HG03558 (cell line): ENCODE data around the gene PLEKHM2.

ENCODE experiments used
- ATAC-seq: cut with Tn5 transposase; IDR thresholded peaks from one replicate; pipeline ENCODE4 v1.9.1; 2021; ENCODE audit warnings: moderate number of reproducible peaks; ENCODE audit not compliant: unreplicated experiment; ENCODE audit errors: extremely low read depth

The PLEKHM2 gene

DNA sequence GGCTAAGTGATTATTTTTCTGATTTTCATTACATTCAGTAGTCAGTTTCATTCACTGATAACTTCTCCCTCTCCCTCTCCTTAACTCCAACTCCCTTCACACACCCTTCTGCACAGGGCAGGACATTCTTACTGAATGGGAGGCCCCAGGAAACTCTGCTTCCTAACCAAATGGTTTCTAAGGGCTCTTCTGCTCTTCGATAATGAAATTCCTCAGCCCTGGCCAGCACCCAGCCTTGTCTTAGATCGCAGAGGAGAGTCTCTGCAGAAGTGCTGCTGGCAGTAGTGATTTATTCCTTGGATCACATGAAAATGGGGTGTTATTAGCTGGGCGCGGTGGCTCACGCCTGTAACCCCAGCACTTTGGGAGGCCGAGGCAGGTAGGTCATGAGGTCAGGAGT lies 16.4 kb downstream of the PLEKHM2 start:
- no peak for ATAC-seq

DNA sequence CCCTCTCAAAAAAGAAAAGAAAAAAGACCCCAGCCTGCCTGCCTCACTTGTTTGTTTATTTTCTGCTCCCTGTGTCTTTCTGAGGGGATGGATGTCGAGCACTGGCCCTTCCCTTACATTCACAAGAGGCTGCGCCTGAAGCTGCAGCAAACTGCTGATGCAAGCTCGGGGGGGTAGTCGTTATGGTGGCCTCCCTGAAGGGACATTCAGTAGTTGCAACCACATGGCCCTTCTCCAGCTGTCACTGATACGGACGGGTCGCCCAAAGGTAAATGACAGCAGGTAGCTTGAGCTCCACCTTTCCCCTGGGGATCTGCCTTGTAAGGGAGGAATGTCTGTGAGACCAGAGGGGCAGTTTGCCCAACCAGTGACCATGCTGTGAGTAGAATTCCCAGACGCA lies 17.7 kb downstream of the PLEKHM2 start:
- ATAC-seq = no peak

DNA sequence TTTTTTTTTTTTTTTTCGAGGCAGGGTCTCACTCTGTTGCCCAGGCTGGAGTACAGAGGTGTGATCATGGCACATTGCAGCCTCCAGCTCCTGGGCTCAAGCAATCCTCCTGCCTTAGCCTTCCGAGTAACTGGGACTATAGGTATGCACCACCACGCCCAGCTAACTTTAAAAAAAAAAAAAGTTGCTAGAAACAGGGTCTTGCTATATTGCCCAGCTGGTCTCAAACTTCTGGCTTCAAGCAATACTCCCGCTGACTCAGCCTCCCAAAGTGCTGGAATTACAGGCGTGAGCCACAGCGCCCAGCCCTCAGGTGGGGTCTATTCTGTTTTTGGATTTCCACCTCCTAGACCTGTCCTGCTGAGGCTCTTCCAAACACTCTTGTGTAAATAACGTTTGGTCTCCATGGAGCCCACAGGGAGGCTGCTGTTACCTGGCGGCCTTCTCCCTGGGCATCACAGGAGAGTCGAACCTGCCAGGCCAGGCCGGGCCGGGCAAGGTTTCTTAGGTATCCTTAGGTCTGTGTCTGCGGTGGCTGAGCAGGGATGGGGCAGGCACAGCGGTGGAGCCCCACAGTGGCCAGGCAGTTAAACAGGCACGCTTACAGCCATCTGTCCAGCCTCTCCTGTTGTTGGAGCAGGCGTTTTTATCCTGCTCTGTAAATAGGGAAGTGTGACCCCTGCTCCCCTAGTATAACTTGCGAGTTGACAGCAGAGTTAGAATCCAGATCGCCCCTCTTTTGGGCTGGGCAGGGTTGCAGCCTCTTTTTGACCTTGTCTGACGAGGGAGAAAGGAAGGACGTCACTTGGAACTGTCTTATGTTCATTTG lies 18.8 kb downstream of the PLEKHM2 start:
- ATAC-seq = no peak

DNA sequence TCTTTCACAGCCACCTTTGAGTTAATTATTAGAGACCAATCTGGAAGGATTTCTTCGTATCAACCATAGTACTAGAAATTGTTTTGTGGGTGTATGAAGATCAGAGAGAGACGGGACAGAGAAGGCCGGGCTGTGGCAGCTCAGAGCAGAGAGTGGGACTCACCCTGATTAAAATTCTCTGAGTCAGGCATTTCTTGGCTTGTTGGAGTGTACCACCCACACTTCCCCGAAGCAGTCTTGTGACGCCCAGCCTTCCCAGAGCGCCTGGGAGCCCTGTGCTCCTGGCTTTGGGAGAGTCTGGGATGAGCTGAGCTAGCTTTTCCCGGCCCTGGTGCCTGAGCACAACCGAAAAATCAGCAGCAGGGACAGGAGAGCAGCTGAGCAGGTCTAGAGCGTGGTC lies 19.4 kb downstream of the PLEKHM2 start:
- no peak for ATAC-seq

GRCh38 chr1:15704526-15705183 lies 20.5 kb downstream of the PLEKHM2 start:
- ATAC-seq = no peak

GRCh38 chr1:15705184-15705566 lies 21.1 kb downstream of the PLEKHM2 start:
- ATAC-seq = no peak

DNA sequence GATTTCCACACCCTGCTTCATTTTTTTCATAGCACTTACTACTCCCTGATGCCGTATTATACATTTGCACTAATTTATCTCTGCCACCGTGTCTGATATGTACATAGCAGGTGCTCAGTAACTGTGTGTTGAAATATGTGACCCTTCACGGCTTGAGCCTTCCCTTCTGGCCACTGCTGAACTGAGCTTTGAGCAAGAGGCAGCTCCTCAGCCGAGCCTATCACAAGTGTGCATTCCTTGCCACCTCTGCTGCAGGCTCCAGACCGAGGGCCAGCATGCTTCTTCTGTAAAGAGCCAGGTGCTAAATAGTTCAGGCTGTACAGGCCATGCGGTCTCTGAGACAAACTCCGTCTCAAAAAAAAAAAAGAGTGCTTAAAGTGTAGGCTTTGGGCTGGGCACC lies 22.6 kb downstream of the PLEKHM2 start:
- ATAC-seq = no peak

DNA sequence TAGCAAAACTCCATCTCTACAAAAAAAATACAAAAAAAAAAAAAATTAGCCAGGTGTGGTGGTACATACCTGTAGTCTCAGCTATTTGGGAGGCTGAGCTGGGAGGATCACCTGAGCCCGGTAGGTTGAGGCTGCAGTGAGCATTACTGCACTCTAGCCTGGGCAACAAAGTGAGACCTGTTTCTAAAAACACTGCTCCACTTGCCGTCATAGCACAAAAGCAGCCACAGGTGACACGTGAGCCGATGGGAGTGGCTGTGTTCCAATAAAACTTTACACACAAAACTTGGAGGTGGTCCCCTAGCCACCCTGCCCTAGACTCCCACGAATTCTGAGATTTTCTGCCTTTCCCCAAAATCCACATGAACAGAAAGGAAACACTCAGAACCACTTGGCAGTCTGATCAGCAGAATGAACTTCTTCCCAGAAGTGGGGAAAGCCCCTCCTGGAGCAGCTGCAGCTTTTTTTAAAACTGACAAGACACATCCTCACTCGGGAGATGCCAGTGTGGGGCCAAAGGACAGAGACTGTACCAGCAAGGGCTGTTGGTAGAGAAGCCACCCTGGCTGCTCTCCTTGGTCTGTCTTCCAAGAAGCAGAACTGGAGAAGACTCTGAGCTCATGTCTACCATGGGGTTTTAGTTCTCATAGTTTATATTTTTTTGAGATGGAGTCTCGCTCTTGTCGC lies 23.3 kb downstream of the PLEKHM2 start:
- ATAC-seq = no peak

GRCh38 chr1:15708486-15709137 lies 24.5 kb downstream of the PLEKHM2 start:
- no peak for ATAC-seq

DNA sequence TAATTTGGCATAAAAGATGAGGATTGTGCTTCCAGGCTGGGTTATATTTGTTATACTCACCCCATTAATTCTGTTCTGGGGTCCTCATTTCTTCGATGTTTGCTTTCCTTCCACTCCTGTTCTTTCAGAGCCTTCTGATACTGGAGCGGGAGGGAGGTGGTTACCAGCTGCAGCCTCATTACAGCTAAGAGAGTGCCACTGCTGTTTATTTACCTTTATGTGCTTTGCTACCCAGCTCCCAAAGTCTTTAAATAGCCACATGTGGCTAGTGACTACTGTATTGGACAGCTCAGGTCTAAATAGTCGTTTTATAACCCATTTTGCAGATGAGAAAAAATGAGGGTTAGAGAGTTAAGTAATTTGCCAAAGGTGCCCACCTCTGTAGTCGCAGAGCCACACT lies 25.1 kb downstream of the PLEKHM2 start:
- ATAC-seq = no peak

- ATAC-seq = no peak
Measured at GRCh38 chr1:15712168-15712567, 28.0 kb downstream of the PLEKHM2 start.

GRCh38 chr1:15714406-15715136 lies 30.5 kb downstream of the PLEKHM2 start:
- no peak for ATAC-seq

- ATAC-seq = no peak
Measured at GRCh38 chr1:15717418-15718125, 33.5 kb downstream of the PLEKHM2 start.

DNA sequence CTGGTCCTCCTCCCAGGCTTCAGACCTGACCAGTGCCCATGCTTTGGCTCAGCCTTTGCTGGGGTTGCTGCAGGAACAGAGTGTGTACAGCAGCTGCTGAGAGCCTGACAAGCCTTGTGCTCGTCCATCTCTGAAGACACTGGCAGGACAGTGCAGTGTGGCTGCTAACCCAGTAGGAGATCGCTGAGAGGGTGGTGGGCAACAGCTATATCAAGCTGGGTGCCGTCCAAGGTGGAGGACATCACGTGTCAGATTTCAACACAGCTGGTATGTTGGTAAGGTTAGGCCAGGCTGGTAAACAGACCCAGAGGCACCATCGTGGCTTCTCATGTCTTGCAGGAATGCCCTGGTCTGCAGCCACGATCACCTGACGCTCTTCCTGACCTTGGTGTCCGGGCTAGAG lies 34.1 kb downstream of the PLEKHM2 start:
- ATAC-seq = no peak

DNA sequence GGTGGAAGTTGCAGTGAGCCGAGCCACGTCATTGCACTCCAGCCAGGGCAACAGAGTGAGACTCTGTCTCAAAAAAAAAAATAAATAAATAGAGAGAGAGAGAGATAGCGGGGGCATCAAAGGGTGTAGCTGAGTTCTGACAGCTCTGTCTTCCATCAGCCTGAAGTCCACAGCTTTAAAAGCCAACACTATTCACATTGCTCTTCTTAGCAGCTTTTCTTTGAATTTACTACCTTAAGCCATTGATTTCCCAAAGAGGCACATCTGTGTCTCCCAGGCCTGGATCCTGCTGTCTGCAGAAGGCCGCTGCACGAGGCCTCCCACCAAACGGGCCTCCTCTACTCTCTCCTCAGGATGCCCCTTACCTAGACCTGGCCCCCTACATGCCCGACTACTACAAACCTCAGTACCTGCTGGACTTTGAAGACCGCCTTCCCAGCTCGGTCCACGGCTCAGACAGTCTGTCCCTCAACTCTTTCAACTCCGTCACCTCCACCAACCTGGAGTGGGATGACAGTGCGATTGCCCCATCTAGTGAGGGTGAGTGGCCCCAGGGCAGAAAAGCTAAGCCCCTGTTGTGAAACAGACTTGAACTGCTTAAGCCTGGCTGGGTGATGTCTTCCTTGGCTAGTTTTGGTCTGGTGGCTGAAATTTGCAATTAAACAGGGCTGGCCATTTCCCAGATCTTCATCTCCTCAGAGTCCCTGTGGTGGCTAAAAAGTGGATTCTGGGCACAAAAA lies 35.4 kb downstream of the PLEKHM2 start:
- ATAC-seq = no peak

DNA sequence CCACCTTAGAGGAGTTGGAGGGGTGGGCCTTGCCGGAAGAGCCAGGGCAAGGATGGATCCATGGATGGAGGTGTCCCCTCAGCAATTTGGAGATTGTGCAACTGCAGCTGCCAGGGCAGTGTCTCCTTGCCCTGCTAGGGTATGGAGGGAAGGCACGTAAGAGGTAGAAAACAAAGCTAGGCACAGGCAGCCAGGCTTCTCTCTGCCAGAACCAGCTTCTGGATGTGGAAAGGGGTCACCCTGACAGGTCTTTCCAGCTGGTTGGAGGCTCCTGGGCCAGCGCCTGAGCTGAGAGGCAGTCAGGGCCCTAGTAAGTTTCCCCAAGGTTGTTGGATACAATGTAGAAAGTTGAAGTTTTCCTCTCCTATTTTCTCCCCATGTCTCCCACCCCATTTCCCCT lies 36.7 kb downstream of the PLEKHM2 start:
- no peak for ATAC-seq

DNA sequence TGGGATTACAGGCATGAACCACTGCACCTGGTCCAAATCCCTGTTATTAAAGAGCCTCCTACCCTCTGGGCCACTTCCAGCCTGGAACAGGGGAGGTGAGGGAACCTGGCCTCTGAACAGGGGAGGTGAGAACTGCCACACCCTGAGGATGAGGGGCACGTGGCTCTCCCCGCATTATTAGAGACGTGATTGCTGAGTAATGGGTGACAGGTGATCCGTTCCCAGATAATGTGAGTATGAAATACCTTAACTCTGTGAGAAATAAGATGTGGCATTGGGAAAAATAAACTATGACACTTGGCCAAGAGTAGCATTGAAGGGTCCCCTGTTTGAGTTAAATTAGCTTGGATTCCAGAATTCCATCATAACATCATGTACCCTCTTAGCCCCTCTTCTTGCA lies 38.3 kb downstream of the PLEKHM2 start:
- no peak for ATAC-seq

DNA sequence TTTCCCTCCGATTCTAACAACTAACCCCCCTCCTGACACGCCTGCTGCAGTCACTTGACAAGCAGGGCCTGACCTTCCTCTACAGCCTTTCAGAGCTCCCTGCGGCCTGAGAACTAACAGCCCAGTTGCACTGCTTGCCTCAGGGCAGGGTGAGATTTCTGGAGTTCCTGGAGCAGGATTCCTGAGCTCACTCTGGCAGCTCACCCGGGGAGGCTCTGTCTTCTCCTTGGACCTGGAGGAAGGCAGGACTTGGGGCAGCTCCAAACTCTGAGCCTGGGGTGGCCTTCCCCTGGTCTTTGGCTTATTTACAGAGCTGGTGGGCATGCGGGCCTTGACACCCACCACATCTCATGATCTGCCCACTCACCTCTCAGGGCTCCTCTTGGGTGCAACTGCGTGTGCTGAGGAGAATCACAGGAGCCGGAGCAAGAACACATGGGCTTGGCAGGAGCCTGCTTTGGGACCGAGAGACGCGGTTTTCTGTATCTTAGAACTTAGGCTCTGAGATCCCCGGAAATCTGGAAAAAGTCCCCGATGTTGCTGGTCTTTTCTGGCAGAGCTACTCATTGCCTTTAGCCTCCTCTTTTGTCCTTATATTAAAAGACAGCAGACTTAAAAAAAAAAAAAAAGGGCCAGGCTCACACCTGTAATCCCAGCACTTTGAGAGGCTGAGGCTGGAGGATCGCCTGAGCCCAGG lies 38.9 kb downstream of the PLEKHM2 start:
- ATAC-seq = no peak
